ENCODE results near the gene ARPIN. TPM values are rescaled to one million over a fixed set of nuclear protein-coding genes. Genes with fewer than 3 reads are reported as not detected.

ARPIN gene
- total and polyA plus RNA-seq, 9 of the 15 experiments (the other 6 are each of a cell fraction or from before 2014, with no cell fraction given) = not detected

- TF ChIP-seq REST (IDR thresholded peaks at IDR 0.05; ENCODE audit: borderline replicate concordance) (peak; percentile 13; the same call in 1 of the 2 replicates), REST (CRISPR knock-in tag; IDR thresholded peaks at IDR 0.05; ENCODE audit: low read depth) (no peak), TEAD1 (CRISPR knock-in tag; IDR thresholded peaks at IDR 0.05) (peak; percentile 31 to 74; a peak in 2 of 4 replicates), ZKSCAN1 (IDR thresholded peaks at IDR 0.05; ENCODE audit: low read depth, low read length) (peak; percentile 87), HDAC8 (tag; IDR thresholded peaks at IDR 0.05) (no peak), COPS2 (conservative IDR thresholded peaks at IDR 0.05) (no peak), PPARD (CRISPR knock-in tag; IDR thresholded peaks at IDR 0.05) (no peak), MTA1 (IDR thresholded peaks at IDR 0.05; ENCODE audit: borderline replicate concordance) (no peak), ZNF511 (CRISPR knock-in tag; IDR thresholded peaks at IDR 0.05) (peak; percentile 96), ZNF318 (IDR thresholded peaks at IDR 0.05; ENCODE audit: borderline replicate concordance in 1 of 2, low read depth in 1 of 2) (no peak)
Observed at GRCh38 chr15:89893696-89894447, 18.9 kb downstream of the ARPIN start, which contains the start of gene AP3S2 (continued).
